ENCODE data around the gene HK2. TPM values are rescaled to one million over a fixed set of nuclear protein-coding genes. Genes with fewer than 3 reads are reported as not detected.

The HK2 gene
- total RNA-seq, 1 donor from 2014 or later = 46.7 TPM

- H3K4me3 ChIP-seq (ENCODE audit: insufficient read depth, low read depth, low read length) = no peak overlapping the region
- H3K4me1 ChIP-seq (ENCODE audit: insufficient read depth, low read length) = no peaks in the 10 kb centered on the region
- no peak for FAIRE-seq
- peaks cover 5% of the 10 kb centered on the region for H3K27me3 ChIP-seq (ENCODE audit: insufficient read depth, low read length)
- Mint-ChIP-seq H3K27ac (ENCODE audit: unreplicated experiment) (no peak overlapping the region), H3K27me3 (ENCODE audit: low read depth, unreplicated experiment) (peaks cover 15% of the 10 kb centered on the region), H3K9me3 (ENCODE audit: unreplicated experiment) (no peaks in the 10 kb centered on the region), H3K4me3 (ENCODE audit: unreplicated experiment) (no peak overlapping the region), H3K36me3 (ENCODE audit: low read depth, unreplicated experiment) (no peaks in the 10 kb centered on the region), H3K4me1 (ENCODE audit: low read depth, unreplicated experiment) (no peaks in the 10 kb centered on the region)
- H3K36me3 ChIP-seq (ENCODE audit: insufficient read depth, low read length) = no peaks in the 10 kb centered on the region
- no peak for DNase-seq (ENCODE audit: low read depth)
- no peak overlapping the region for H2AFZ ChIP-seq (ENCODE audit: low read depth, low read length)
- no peak for TF ChIP-seq CTCF (IDR thresholded peaks at IDR 0.05; ENCODE audit: insufficient read depth, low read depth, low read length)
- no peak for TF ChIP-seq EZH2 (IDR thresholded peaks at IDR 0.05; ENCODE audit: insufficient read depth, low read length)
- H3K27ac ChIP-seq (ENCODE audit: low read depth, low read length) = no peak overlapping the region
- no peaks in the 10 kb centered on the region for H3K9me3 ChIP-seq (ENCODE audit: insufficient read depth, low read depth, low read length)
- no peak overlapping the region for H3K4me2 ChIP-seq (ENCODE audit: low read length)
- no peaks in the 10 kb centered on the region for H3K79me2 ChIP-seq (ENCODE audit: insufficient read depth, low read length)
- no peak overlapping the region for H3K9ac ChIP-seq (ENCODE audit: low read length)
- H4K20me1 ChIP-seq (ENCODE audit: insufficient read depth, low read length) = no peaks in the 10 kb centered on the region
Observed at GRCh38 chr2:74806355-74806839, 27.5 kb upstream of the HK2 start.

- Histone ChIP-seq H3K4me1 (ENCODE audit: insufficient read depth, low read length) (no peaks in the 10 kb centered on the region), H3K9ac (ENCODE audit: low read length) (no peak overlapping the region), H3K4me2 (ENCODE audit: low read length) (no peak overlapping the region), H3K79me2 (ENCODE audit: insufficient read depth, low read length) (no peaks in the 10 kb centered on the region), H4K20me1 (ENCODE audit: insufficient read depth, low read length) (no peaks in the 10 kb centered on the region), H3K36me3 (ENCODE audit: insufficient read depth, low read length) (no peaks in the 10 kb centered on the region), H2AFZ (ENCODE audit: low read depth, low read length) (no peak overlapping the region), H3K9me3 (ENCODE audit: insufficient read depth, low read depth, low read length) (no peaks in the 10 kb centered on the region), H3K27me3 (ENCODE audit: insufficient read depth, low read length) (peaks cover 8% of the 10 kb centered on the region), H3K4me3 (ENCODE audit: insufficient read depth, low read depth, low read length) (no peak overlapping the region), H3K27ac (ENCODE audit: low read depth, low read length) (no peak overlapping the region)
- DNase-seq (ENCODE audit: low read depth) = no peak
- H3K9me3 Mint-ChIP-seq (ENCODE audit: unreplicated experiment) = no peaks in the 10 kb centered on the region
- no peaks in the 10 kb centered on the region for H3K36me3 Mint-ChIP-seq (ENCODE audit: low read depth, unreplicated experiment)
- no peak overlapping the region for H3K27ac Mint-ChIP-seq (ENCODE audit: unreplicated experiment)
- no peaks in the 10 kb centered on the region for H3K4me1 Mint-ChIP-seq (ENCODE audit: low read depth, unreplicated experiment)
- H3K4me3 Mint-ChIP-seq (ENCODE audit: unreplicated experiment) = no peak overlapping the region
- TF ChIP-seq CTCF (IDR thresholded peaks at IDR 0.05; ENCODE audit: insufficient read depth, low read depth, low read length) (no peak), EZH2 (IDR thresholded peaks at IDR 0.05; ENCODE audit: insufficient read depth, low read length) (no peak)
- FAIRE-seq = no peak
- H3K27me3 Mint-ChIP-seq (ENCODE audit: low read depth, unreplicated experiment) = peaks cover 17% of the 10 kb centered on the region
Observed at GRCh38 chr2:74806920-74807319, 27.0 kb upstream of the HK2 start.

- Histone ChIP-seq H4K20me1 (ENCODE audit: insufficient read depth, low read length) (no peaks in the 10 kb centered on the region), H2AFZ (ENCODE audit: low read depth, low read length) (no peak overlapping the region), H3K36me3 (ENCODE audit: insufficient read depth, low read length) (no peaks in the 10 kb centered on the region), H3K9me3 (ENCODE audit: insufficient read depth, low read depth, low read length) (no peaks in the 10 kb centered on the region), H3K27ac (ENCODE audit: low read depth, low read length) (no peak overlapping the region), H3K4me2 (ENCODE audit: low read length) (no peak overlapping the region), H3K4me3 (ENCODE audit: insufficient read depth, low read depth, low read length) (no peak overlapping the region), H3K79me2 (ENCODE audit: insufficient read depth, low read length) (no peaks in the 10 kb centered on the region), H3K4me1 (ENCODE audit: insufficient read depth, low read length) (no peaks in the 10 kb centered on the region), H3K9ac (ENCODE audit: low read length) (no peak overlapping the region), H3K27me3 (ENCODE audit: insufficient read depth, low read length) (peaks cover 30% of the 10 kb centered on the region)
- no peak overlapping the region for H3K4me3 Mint-ChIP-seq (ENCODE audit: unreplicated experiment)
- peaks cover 14% of the 10 kb centered on the region for H3K27me3 Mint-ChIP-seq (ENCODE audit: low read depth, unreplicated experiment)
- peaks cover 15% of the 10 kb centered on the region for H3K4me1 Mint-ChIP-seq (ENCODE audit: low read depth, unreplicated experiment)
- no peak overlapping the region for H3K27ac Mint-ChIP-seq (ENCODE audit: unreplicated experiment)
- H3K36me3 Mint-ChIP-seq (ENCODE audit: low read depth, unreplicated experiment) = no peaks in the 10 kb centered on the region
- TF ChIP-seq EZH2 (IDR thresholded peaks at IDR 0.05; ENCODE audit: insufficient read depth, low read length) (no peak), CTCF (IDR thresholded peaks at IDR 0.05; ENCODE audit: insufficient read depth, low read depth, low read length) (no peak)
- FAIRE-seq (no peak), DNase-seq (ENCODE audit: low read depth) (no peak)
- H3K9me3 Mint-ChIP-seq (ENCODE audit: unreplicated experiment) = no peaks in the 10 kb centered on the region
Observed at GRCh38 chr2:74812787-74813590, 20.9 kb upstream of the HK2 start.
